NOMO-1 treated with DMSO at 0.1 percent for 48 hours (cell line): ENCODE results near the gene PVRIG.
A peak's percentile ranks its signal among the peaks of the same experiment; 100 is the strongest.
"Not testable (repeated sequence)": the region's sequence is repeated elsewhere in the genome, so short reads cannot be mapped to it uniquely, and the experiment has no call there.

ENCODE experiments used
- DNase-seq: peaks from one replicate; lab custom pipeline; 2025; ENCODE audit not compliant: unreplicated experiment; lab: John Stamatoyannopoulos, UW

PVRIG gene

DNA sequence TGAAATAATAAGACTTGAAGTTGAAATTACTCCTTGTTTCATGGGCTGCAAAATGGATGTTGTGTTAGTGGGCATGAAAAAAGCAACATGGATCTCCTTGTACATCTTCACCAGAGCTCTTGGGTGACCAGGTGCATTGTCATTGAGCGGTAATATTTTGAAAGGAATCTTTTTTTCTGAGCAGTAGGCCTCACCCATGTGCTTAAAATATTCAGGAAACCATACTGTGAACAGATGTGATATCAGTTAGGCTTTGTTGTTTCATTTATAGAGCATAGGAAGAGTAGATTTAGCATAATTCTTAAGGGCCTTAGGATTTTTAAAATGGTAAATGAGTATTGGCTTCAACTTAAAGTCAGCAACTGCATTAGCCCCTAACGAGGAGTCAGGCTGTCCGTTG lies 26.8 kb upstream of the PVRIG start:
- DNase-seq = no peak

DNA sequence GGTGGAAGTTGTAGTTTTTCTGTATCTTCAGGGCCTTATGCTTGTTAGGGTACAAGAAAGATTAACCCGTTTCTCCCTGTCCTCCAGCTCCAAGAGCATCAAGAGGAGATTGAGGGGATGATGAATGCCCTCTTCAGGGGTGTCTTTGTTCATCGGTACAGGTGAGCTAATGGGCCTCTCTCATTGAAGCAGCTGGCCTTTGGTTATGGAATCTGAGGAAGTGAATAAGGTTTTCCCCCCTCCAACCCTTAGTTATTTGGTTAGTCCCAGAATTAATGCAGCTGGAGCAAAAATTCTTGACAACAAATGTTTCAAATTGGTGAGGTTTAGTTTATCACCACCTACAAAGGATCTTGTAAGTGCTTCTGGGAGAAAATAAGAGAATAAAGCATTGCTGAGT lies 24.5 kb upstream of the PVRIG start:
- no peak for DNase-seq

DNA sequence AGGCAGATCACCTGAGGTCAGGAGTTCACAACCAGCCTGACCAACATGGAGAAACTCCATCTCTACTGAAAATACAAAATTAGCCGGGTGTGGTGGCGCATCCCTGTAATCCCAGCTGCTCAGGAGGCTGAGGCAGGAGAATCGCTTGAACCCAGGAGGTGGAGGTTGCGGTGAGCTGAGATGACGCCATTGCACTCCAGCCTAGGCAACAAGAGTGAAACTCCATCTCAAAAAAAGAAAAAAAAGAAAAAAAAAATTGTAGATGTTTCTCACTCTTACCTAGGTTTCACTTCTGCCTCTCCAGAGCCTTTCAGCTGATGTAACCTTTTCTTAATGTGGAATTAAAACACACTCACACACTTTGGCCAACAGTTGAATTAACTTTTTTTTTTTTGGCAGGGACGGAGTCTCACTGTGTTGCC lies 23.8 kb upstream of the PVRIG start:
- DNase-seq = peak; percentile 74

DNA sequence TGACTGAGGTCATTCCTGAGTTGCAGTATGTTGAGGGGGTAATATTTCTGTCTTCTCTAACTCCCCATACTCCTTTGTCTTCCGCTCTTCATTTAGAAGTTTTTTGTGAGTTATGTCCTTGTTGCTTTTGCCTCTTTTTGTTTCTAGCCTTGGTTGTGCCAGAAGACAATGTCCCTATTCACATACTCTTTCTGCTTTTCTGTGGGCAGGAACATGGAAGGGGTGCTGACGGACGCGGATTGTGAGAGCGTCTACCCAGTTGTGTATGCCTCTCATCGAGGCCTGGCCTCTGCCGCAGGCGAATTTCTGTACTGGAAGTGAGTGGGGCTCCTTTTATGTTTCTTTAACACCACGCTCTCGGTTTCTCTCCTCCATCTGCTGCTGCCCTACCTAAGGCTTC lies 21.5 kb upstream of the PVRIG start:
- DNase-seq = no peak

DNA sequence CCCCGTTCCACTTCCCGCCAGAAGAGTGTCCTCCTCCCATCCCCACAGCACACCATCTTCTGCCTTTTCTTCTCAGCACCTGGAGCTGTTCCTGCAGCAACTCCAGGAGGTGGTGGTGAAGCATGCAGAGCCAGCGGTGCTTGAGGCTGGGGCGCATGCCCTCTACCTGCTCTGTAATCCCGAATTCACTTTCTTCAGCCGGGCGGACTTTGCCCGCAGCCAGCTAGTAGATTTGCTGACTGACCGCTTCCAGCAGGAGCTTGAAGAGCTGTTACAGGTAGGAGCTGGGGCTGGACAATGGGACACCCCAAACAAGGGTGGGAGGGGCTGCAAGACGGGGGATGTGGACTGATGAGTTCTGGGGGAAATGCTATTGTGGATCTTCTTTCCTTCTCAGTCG lies 19.1 kb upstream of the PVRIG start:
- no peak for DNase-seq

DNA sequence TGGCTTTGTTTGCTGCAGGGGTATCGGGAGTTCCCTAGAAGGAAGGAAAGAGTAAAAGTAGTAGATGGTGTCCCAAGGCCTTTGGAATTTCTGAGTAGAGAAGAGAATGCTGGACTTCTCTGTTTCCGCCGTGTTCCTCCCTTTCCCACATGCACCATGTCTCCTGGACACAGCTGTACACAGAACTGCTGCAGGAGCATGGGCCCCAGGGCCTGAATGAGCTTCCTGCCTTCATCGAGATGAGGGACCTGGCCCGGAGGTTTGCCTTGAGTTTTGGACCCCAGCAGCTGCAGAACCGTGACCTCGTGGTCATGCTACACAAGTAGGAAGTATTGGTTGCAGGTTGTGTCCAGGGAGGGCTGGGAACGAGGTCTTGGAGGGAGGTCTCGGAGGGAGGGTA lies 15.3 kb upstream of the PVRIG start:
- no peak for DNase-seq

DNA sequence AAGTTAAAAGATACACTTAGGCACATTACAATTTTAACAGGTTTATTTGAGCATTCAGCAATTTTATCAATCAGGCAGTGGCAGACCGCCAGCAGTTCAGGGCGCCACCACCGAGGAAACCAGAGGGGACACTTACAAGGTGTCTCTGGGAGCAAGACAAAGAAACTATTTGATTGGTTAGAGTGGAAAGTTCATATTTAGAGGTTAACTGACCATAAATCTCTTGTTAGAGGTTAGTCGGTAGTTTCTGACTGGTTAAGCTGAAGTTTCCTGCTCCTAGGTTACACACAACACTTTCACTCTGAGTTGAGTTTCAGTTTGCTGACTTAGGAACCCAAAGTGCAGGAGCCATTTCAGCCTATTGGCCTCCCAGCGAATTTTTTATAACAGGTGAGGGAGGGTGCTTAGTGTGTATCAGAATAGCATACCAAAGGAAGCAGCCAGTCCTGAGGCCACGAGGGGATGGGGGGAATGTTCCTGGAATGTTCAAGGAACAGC lies 10.8 kb upstream of the PVRIG start:
- no peak for DNase-seq

DNA sequence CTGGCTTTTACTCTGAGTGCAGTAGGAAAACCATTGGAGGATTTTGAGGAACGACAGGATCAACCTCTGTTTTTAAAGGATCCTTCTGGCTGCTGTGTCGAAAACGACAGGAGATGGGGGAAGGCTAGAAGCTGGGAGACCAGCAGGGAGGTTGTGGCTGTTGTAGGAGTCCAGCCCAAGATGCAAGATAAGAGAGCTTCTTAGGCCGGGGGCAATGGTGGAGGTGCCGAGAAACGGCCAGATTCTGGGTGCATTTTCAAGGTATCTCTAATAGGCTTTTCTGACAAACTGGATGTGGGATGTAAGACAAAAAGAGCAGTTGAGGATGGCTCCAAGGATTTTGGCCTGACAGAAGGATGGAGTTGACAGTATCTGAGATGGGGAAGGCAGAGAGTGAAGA lies 10.3 kb upstream of the PVRIG start:
- DNase-seq = no peak

DNA sequence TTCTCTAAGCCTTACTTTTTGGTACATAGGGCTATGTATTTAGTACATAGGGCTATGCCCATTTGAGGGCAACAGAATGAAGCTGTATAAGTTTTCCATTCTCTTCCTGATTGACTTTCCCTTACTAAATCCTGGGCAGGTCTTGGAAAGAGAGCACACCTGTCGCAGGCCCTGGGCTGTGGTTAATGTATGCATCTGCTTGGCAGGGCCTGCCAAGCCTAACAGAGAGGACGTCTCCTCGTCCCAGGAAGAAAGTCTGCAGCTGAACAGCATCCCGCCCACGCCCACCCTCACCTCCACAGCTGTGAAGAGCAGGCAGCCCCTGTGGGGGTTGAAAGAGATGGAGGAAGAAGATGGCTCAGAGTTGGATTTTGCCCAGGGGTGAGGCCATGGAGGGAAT lies 8.9 kb upstream of the PVRIG start:
- no peak for DNase-seq

DNA sequence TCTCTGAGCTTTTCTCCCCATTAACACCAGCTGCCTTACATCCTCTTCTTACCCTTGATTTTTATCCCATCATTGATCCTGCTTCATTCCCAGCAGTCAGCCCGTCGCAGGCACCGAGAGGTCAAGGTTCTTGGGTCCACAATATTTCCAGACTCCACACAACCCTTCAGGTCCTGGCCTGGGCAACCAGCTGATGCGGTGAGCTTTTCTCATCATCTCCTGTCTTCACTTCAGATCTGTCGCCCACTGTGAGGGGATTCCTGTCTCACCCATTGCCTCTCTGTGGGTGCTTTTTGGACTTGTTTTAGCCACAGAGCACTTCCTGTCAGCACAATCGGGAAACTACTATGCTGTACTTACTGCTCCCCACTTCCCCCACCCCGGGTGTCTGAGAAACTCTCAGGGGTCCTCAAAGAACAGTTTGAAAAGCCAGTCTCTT lies 8.4 kb upstream of the PVRIG start:
- no peak for DNase-seq

DNA sequence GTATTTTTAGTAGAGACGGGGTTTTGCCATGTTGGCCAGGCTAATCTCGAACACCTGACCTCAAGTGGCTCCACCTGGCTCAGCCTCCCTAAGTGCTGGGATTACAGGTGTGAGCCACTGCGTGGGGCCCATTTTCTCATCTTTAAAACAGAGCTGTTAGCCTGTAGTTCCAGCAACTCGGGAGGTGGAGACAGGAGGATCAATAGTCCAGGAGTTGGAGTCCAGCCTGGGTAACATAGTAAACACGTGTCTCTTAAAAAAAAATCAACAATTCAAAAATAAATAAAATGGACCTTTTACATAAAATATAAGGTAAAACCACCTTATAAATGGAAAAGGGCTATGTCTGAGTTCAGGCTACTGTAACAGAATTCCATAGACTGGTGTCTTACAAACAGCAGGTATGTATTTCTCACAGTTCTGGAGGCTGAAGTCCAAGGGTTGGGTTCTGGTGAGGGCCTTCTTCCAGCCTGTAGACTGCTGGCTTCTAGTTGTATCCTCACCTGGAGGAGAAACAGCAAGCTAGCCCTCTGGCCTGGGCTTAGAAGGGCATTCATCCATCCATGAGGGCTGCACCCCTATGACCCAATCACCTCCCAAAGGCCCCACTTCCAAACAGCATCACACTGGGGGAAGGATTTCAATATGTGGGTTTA lies 7.0 kb upstream of the PVRIG start:
- no peak for DNase-seq

DNA sequence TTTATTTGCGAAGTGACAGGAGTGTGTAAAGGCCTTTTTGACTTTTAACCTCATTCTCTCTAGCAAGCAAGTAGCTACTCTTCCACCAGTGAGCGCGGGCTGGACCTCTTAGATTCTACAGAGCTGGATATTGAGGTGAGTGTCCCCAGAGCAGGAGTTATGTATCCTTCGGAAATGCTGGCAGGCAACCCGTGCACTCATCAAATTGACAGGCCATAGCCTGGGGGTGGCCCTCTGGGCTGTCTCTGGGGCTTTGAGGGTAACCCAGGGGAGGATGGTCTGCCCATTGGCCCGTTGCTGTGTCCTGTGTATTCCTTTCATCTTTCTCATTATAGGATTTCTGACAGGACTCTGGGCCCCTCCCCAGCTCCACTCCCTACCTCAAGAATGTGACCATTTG lies 6.1 kb upstream of the PVRIG start:
- DNase-seq = no peak

DNA sequence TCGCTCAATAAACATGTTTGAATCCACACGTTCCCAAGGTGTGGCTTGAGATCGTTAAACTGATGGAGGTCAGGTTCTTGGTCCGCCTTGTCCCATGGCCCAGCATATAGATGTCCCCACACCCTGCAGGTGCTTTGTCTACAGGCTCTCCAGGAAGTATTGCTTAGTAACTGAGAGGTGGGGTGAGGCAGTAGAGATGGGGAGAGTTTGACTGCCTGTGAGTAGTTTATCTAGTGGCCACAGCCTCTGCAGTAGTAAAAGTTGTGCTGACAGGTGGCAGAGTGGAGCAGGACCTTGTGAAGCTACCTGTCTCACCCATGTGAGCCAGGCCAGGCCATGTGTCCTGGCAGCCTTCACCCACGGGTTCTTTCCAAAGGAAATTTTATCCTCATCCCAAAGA lies 5.4 kb upstream of the PVRIG start:
- not testable (repeated sequence) for DNase-seq

DNA sequence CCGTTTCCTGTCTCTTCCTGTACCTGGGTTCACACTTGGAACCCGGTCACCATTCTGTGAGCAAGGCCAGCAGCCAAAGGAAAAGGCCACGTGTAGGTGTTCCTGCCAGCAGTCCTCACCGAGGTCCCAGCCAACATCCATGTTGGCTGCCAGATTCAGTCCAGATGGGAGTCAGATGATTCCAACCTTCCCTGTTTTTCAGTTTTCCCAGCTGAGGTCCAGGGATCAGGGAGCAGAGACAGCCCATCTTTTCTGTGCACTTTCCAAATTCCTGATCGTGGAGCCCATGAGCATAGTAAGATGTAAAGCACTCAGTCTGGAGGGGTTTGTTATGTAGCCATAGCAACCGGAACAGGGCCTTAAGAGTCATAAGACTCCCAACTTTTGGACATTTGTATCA lies 3.9 kb upstream of the PVRIG start:
- DNase-seq = no peak

DNA sequence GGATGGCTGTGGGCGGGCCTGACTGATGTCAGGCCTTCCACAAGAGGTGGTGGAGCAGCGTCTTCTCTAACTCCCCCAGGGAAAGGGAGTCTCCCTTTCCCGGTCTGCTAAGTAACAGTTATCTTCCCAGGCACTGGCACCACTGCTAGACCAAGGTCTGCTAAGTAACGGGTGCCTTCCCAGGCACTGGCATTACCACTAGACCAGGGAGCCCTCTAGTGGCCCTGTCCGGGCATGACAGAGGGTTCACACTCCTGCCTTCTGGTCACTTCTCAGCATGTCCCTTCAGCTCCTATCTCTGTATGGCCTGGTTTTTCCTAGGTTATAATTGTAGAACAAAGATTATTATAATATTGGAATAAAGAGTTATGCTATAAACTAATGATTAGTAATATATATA lies 1.8 kb upstream of the PVRIG start:
- peak; percentile 56 for DNase-seq

DNA sequence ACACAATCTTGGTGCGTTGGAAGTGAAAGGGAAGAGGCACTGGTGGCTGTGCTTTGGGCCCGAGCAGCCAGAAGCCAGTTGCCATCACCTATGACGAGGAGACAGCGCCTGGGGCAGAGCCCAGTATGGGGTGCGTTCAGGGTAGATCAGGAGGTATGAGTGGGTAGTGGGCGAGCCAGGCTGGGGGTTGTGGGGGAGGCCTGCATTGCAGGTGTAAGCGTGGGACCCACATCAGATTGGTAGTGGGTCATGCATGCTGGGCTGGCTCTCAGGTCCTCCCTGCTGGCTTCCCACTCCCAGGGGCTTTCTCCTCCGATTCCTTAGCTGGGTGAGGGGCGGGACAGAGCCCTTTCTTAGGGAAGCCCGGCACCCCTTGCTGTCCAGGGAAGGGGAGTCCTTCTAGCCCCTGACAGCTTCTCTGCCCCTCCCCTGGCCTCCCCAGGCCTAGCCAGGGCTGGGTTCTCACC lies 445 bp upstream of the PVRIG start:
- DNase-seq = no peak

DNA sequence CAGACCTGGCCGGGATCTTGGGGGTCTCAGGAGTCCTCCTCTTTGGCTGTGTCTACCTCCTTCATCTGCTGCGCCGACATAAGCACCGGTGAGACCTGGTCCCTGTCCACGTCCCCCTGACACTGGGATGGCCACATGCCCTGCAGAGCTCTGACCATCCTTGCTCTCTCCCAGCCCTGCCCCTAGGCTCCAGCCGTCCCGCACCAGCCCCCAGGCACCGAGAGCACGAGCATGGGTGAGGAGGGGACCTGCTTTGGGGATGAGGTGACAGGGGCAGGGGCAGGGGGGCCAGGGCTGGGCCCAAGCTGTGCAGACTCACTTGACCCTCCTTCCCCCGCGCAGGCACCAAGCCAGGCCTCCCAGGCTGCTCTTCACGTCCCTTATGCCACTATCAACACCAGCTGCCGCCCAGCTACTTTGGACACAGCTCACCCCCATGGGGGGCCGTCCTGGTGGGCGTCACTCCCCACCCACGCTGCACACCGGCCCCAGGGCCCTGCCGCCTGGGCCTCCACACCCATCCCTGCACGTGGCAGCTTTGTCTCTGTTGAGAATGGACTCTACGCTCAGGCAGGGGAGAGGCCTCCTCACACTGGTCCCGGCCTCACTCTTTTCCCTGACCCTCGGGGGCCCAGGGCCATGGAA lies 959 bp downstream of the PVRIG start:
- no peak for DNase-seq

DNA sequence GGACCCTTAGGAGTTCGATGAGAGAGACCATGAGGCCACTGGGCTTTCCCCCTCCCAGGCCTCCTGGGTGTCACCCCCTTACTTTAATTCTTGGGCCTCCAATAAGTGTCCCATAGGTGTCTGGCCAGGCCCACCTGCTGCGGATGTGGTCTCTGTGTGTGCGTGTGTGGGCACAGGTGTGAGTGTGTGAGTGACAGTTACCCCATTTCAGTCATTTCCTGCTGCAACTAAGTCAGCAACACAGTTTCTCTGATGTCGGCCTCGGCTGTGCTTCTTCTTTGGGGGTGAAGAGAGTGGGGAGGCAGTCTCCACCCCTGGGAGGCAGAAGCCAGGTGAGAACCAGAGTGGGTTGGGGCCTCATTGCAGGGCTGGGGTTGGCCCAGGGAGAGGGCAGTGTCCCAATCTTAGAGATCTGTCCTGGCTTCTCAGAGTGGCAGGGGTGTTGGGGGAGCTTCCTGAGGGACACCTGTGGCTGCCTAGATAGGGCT lies 1.5 kb downstream of the PVRIG start:
- no peak for DNase-seq

DNA sequence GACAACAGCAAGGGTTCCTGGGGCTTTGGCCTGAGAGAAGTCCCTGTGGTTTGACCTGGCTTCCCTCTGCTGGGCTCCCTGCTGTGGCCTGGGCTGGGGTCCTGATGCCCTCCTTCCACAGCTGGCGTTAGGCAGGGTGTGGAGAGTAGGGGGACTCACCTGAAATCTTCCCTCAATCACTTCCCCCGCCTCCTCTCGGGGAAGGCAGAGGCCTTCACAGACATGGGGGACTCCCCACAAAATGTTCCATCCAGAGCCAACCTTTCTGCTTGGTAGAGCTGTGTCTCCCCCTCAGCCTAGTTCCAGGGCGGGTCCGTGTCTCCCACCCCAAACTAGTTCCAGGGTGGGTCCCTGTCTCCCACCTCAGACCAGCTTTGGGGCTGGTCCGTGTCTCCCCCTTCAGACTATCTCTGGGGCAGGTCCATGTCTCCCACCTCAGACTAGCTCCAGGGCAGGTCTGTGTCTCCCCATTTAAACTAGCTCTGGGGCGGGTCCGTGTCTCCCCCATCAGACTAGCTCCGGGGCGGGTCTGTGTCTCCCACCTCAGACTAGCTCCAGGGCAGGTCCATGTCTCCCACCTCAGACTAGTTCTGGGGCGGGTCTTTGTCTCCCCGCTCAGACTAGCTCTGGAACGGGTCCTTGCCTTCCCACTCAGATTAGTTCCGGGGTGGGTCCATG lies 2.2 kb downstream of the PVRIG start:
- no peak for DNase-seq

DNA sequence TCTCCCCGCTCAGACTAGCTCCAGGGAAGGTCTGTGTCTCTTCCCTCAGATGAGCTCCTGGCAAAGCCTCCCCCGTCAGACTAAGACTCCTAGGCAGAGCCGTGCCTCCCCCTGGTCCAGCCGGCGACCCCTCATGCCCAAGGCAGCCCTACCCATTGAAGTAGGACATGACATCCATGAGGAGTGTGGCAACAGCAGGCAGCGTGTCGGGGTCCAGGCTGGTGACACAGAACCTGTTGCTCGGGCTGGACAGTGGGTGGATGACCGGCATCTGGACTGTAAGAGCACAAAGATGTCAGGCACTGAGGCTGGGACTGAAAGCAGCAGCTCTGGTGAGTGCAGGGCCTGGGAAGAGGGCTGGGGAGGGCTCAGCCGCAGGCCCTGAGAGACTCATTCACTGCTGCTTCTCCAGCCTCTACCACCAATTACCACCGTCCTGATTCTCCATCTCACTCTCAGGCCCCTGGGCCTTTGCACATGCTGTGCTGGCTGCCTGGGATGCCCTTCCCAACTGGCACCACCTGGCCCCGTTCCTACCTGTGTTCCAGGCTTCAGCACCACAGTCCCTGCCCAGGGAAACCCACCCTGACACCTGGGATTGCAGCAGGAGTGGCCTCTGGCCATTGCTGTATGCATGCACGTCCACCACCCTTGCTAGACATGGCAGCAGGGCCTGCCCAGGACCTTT lies 2.8 kb downstream of the PVRIG start:
- DNase-seq = no peak

DNA sequence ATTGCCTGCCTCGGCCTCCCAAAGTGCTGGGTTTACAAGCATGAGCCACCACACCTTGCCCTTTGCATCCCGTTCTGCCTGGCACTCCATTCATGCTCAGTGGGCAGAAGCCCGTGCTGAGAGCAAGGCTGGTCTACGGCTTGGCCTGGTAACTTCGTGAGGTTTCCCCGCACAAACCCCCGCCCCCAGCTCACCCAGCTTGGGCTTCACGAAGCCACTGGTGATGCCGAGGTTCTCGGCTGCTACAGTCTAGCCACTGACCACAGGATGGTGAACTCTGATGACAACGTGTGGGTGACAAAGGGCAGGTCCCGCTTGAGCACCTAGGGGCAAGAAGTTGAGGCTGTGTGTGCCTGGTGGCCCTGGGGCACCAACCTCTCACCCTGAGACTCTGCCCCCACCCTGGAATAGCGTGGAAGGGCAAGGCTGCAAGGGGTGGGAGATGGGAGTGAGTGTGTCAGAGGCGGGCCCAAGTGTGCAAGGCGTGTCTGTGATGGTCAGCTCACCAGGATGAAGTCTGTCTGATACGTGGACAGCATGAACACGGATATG lies 3.7 kb downstream of the PVRIG start:
- DNase-seq = not testable (repeated sequence)
